Ishikawa (cell line): ENCODE measurements around the gene NEK11.

Experiments
- EGR1 ChIP-seq: IDR thresholded peaks from 2 replicates; pipeline ENCODE4 v1.6.1; 2012
- EP300 ChIP-seq: IDR thresholded peaks from 2 replicates; pipeline ENCODE4 v1.6.1; 2012; ENCODE audit warnings: borderline replicate concordance
- FOXM1 ChIP-seq: IDR thresholded peaks from 2 replicates; pipeline ENCODE4 v1.6.1; 2012; ENCODE audit warnings: low read depth, borderline replicate concordance
- NFIC ChIP-seq: IDR thresholded peaks from 2 replicates; pipeline ENCODE4 v1.6.1; 2012
- TAF1 ChIP-seq: IDR thresholded peaks from 2 replicates; pipeline ENCODE4 v1.6.1; 2012; ENCODE audit warnings: low read depth, mild to moderate bottlenecking
- TEAD4 ChIP-seq: IDR thresholded peaks from 2 replicates; pipeline ENCODE4 v1.6.1; 2012
- YY1 ChIP-seq: IDR thresholded peaks from 2 replicates; pipeline ENCODE4 v1.6.1; 2012; ENCODE audit warnings: low read depth
- TF ChIP-seq, protein P1 (sequence below): IDR thresholded peaks from 2 replicates; pipeline ENCODE4 v1.6.1; 2012

DNA sequence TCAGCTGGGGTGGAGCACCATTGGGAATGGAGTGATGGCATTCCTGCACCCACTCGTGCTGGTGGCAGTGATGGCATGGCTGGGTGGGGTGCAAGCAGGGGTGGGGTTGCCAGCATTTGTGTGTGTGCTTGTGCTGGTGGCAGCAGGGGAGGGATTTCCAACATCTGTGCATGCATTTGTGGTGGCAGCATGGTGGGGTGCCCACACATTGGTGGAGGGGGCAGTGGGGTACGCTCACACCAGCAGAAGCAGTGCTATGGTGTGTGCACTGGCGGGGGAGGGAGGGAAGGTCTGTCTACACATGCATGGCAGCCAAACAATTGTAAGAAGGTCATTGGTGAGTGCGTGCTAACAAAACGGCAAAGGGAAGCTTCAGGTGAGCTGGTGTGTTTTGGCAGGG is 278.2 kb downstream of the NEK11 start:
- TF ChIP-seq EP300 (no peak), FOXM1 (no peak), TEAD4 (no peak), EGR1 (no peak), TAF1 (no peak), YY1 (no peak), NFIC (no peak)
- TF ChIP-seq, protein P1, sequence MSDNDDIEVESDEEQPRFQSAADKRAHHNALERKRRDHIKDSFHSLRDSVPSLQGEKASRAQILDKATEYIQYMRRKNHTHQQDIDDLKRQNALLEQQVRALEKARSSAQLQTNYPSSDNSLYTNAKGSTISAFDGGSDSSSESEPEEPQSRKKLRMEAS, result no peak
